GM21360 (cell line): ENCODE data around the gene HADHA.

Experiments
- ATAC-seq: cut with Tn5 transposase; IDR thresholded peaks from one replicate; pipeline ENCODE4 v1.9.1; 2021; ENCODE audit warnings: mild to moderate bottlenecking, moderate library complexity; ENCODE audit not compliant: unreplicated experiment

The HADHA gene

DNA sequence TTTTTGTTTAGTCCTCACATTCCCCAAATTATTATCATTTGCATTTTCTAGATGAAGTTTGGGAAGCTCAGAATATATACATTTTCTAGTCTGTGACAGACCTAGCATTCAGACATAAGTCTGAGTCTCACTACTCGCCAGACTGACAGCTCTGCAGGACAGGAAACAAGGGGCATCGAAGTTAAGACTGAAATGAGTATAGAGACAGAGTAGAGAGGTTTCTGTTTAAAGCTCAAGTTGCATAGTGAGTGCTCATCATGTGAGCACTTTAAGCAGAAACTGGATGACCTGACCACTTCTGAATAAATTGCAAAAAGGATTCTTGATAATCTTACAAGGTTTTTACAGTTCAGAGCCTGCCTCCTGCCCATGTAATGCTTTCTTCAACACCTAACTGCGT is 1.4 kb upstream of the HADHA start:
- ATAC-seq: peak; percentile 48

DNA sequence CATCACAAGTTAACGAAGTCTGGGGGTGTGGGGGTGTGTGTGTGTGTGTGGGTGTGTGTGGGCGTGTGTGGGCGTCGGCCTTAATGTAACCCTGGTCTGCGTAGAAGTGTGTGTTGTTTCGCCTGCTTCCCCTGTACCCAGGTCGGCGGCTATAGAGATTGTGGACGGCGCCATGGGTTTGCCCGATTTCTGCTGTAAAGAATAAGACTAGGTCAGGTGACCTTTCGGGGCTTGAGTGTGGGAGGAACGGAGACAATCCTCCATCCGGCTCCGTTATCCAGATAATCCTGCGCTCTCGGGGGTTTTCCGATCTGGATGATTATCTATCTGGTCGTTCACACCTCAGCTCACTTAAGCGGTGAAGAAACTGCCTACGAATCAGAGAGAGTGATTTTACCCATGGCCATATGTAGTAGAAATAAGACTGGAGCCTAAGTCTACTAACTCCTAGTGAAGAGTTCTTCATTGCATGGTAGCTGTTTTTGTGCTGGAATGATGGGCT is 850 bp upstream of the HADHA start:
- peak; percentile 20 for ATAC-seq

DNA sequence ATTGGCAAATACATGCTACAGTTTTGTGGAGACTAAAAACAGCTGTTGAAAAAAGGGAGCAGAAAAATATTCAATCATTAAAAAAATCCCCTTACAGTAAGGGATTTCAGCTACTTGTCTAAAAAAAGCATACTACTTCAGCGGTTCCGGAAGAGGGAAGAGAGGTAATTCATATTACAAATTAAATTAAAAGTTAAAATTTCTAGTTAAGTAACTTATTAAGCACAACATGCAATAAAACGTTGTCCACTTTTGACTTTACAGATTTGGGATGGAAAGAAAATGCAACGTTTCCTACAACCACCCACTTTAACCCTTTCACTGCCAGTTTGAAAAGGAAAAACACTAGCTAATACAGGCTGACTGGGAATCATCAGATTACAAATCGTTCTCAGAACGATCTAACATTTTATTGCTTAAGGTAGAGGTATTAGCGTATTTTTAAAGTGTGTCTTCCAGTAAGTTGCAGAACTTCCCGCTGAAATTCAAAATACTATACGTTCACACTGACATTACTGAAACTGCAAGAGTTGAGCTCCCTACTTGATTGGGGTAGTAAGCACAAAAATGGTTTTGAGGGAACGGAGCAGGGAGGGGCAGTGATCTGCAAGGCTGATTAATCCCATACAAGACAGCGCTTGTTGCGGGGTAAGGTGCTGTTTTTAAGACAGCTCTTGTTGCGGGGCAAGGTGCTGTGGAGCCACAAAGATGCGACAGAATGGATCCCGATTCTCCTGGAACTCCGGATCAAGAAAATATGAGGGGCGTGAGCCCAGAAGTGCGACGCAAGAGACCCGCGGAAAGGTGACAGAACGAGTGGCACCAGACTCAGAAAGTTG is 743 bp downstream of the HADHA start:
- ATAC-seq: no peak

DNA sequence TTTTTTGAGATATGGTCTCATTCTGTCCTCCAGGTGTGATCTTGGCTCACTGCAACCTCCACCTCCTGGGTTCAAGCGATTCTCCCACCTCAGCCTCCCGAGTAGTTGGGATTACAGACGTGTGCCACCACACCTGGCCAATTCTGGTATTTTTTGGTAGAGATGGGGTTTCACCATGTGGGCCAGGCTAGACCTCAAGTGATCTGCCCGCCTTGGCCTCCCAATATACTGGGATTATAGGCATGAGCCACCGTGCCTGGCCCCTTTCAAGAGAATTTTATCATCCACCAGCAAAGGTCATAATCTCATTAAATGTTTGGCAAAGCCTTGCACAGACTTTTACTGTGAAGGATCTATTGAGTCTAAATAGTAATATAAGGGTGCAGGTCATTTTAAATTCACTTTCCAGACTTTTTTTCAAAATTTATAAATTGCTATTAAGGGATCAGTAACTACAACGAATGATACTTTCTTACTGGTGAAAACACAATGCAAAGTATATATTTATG is 2.5 kb downstream of the HADHA start:
- no peak for ATAC-seq

DNA sequence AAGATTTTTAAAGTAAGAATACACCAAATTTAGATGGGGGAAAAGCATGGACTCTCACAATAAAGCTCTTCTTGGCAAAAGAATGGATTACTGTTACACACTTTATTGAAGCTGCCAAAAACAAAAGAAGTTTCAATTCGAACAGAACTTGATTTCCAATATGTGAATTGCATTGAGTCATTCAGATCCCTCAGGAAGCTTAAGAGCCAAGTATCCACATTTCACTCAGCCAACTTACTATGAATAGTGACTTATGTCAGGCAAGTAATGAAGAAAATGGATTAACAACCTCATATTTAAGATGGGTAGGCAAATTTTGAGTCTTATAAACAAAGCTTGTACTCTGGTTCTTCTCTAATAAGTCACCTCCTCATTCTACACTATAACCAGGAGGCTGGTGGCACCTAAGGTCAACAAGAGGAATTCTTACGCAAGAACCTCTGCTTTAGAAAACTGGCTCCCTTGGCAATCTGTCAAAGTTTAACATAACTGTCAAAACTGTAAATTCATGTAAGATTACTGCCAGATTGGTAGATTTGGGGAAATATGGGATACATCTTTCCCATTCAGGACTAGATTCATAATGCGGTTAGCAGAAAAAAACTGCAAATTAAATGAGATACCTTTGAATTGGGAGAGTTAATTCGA is 6.0 kb downstream of the HADHA start:
- no peak for ATAC-seq

DNA sequence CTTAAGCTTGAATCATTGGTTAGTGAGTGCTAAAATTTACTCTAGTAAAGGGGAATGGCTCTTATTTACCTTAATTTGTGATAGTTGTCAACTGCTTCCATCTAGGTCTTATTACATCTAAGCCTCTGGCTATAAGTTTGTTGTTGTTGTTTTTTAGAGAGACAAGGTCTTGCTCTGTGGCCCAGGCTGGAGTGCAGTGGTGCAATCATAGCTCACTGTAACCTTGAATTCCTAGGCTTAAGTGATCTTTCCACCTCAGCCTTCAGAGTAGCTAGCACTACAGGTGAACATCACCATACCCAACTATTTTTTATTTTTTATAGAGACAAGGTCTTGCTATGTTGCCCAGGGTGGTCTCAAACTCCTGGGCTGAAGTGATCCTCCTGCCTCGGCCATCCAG is 6.6 kb downstream of the HADHA start:
- ATAC-seq: no peak

DNA sequence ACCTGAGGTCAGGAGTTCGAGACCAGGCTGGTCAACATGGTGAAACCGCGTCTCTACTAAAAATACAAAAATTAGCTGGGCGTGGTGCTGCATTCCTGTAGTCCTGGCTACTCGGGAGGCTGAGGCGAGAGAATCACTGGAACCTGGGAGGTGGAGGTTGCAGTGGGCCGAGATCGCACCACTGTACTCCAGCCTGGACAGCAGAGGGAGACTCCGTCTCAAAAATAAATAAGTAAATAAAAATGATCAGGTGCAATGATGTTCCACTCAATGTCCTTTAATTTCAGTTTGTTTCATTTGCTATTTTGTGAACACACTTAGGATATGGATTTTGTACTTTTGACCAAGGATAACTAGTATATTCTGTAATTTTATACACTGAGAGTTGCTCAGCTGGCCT is 9.3 kb downstream of the HADHA start:
- no peak for ATAC-seq

DNA sequence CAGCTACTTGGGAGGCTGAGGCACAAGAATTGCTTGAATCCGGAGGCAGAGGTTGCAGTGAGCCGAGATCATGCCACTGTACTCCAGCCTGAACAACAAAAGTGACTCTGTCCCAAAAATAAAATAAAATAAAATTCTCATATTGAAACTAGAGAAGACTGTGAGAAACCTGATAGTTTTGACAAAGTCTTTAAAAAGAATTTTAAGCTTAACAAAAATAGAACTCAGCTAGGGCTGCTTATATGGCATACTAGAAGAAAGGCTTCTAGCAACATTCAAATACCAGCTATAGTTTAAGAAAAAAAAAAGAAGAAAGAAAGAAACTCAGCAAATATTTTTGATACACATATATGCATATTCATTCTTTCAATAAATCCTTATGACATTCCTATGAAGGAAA is 13.6 kb downstream of the HADHA start:
- no peak for ATAC-seq

DNA sequence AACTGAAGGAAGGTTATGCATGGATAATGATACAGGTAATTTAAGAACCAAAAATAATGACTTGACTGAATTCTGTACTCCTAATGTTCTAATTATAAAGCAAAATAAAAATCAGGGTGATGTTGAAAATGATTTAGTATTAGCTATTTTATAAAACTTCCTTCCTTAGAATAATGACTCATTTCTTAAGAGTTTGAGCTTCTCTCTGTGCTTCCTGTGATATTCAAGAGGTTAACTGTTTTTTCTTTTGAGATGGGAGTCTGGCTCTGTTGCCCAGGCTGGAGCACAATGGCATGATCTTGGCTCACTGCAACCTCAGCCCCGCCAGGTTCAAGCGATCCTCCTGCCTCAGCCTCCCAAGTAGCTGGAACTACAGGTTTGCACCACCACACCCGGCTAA is 14.8 kb downstream of the HADHA start:
- no peak for ATAC-seq

DNA sequence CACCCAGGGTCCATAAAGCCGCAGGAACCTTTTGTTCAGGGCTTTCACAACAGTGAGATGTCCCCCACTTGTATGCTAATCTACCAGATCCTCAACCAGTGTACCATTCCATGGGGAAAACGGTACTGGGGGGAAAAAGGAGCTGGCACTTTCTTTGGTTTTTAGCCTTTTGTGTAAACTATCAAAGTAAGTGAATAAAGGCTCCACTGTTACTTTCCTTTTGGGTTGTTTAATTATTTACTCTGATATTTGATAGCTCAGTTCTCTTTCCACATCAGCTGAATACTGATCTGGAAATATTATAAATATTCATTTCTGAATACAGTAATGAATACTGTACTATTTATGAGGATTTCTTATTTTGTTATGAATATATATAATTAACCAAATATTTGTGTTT is 20.3 kb downstream of the HADHA start:
- ATAC-seq: no peak

DNA sequence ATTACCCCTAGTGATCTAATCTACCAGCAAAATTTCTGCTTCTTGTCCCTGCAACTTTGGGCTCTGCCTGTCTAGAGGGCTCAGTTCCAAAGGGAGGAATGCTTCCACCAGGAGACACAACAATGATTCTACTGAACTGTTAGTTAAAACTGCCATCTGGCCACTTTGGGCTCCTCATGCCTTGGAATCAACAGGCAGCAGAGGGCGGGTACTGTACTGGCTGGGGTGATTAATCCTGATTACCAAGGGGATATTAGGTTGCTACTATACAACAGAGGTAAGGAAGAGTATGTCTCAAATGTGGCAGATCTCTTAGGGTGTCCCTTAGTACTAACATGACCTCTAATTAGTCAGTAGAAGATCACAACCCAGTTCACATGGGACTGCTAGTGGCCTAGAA is 21.4 kb downstream of the HADHA start:
- no peak for ATAC-seq

DNA sequence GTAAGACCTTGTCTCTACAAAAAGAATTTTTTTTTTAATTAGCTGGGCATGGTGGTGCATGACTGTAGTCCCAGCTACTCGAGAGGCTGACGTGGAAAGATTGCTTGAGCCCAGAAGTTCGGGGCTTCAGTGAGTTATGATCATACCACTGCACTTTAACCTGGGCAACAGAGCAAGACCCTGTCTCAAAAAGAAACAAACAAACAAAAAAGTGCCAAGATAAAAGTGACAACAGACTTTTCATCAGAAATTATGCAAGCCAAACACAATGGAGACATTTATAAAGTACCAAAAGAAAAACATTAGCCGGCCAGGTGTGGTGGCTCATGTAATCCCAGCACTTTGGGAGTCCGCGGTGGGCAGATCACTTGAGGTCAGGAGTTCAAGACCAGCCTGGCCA is 26.7 kb downstream of the HADHA start:
- ATAC-seq: no peak

DNA sequence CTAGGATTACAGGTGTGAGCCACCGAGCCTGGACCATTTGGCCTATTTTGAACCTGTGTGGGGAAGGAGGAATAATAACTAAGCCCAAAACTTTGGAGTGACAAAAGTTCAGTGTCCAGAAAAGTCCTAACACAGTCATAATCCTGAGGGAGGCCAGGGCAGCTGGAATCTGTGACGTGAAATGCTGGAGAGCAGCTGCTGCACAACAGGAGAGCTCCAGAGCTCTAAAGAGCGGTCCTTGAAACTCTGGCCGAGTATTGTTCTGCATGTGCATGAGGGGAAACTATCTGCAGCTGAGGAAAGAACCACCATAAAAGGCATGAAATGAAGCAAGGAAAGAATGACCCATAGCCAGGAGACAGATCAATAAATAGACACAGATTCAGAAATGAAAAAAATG is 27.8 kb downstream of the HADHA start:
- no peak for ATAC-seq

DNA sequence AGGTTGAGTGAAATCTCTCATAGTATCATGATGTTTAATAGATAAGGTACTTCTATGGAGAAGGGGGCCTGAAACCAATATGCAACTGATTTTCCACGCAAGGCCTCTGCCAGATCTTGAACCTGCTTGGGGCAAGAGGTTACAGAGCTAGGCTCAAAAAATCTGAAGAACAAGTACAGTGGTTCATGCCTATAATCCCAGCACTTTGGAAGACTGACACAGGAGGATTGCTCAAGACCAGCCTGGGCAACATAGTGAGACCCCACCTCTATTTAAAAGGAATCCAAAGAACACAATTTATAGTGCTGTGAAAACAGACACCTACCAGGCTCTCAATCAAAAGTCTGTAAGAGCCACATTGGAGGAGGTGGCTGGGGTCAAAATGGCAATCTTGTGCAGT is 28.6 kb downstream of the HADHA start:
- ATAC-seq: no peak

DNA sequence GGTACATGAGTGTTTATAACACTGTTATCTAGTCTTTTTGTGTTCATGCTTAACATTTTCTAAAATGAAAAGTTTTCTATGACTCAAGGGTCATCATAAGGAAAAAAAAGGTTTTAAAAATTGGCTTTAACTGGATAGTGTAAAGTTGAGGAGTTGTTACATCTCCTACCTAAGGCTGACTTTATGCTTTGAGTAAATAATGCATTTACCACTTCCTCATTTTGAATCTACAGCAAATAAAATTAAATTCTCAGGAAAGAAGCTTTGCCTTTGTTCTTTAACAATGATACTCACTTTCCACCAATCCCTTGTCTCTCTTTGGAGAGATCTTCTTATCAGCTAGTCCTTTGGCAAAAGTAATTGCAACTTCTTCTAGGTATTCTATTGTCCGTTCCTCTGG is 29.7 kb downstream of the HADHA start:
- no peak for ATAC-seq

DNA sequence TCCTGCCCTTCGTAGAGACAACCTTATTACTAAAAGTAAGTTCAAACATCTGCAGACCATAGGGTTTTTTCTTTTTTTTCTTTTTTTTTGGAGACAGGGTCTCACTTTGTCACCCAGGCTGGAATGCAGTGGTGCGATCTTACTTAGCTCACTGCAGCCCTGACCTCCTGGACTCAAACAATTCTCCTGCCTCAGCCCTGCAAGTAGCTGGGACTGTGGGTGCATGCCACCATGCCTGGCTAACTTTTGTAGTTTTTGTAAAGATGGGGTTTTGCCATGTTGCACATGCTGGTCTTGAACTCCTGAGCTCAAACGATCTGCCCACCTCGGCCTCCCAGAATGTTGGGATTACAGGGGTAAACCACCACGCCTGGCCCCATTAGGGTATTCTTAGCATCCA is 32.4 kb downstream of the HADHA start:
- ATAC-seq: no peak

DNA sequence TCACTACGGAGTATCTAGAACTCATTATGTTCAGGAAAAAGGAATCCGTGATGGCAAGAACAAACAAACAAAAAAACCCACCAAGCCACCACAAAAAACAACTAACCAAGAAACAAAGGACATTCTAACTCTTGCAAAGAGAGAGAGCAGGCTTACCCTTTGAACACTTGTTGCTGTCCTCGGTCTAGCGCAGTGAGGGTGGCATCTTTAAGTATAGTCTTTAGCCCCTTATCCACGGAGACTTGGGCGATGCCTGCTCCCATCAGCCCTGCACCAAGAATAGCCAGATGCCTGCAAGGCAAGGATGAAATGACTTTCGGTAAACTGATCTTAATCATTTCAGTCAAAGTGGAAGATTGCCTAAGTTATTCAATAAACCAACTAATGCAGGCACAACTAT is 40.5 kb downstream of the HADHA start:
- ATAC-seq: no peak

DNA sequence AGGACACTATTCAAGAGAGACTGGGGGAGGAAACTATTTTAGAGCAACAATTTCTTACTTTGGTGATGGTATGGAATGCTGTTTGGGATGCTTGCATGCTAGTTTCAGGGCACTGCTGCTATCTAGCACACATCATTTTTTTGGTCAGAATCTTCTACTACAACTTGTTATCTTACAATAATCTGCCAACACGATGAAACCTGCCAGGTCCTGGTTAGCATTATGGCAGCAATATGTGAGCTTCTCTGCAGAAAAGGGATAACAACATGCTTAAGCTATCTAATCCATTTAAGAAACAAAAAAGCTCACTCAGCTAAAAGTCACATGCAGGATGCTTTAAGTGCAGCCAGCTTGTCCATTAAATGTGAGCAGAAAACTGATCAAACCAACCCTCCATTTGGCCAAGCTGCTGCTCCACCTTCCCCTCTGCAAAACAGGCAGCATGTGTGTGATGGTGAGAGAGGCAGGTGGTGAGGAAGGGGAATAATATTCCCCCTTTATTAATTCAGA is 41.4 kb downstream of the HADHA start:
- ATAC-seq: no peak

DNA sequence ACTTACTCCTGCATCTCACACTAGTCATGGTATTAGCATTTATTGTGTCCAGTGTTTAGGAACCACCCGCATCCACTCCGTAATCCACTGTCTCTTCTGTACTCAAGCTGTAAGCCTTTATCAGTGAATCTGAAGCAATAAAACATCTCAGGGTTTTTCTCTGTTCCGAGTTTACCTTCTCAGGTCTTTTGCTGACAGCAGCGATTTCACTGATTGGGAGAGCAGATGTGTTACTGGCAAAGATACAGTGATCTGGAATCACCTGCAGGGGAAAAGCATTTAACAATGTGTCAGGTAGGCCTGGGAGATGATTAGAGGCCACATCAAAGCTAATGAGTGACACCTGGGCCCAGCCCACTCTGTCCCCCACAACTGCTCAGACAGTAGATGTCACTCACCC is 46.9 kb downstream of the HADHA start:
- ATAC-seq: no peak

DNA sequence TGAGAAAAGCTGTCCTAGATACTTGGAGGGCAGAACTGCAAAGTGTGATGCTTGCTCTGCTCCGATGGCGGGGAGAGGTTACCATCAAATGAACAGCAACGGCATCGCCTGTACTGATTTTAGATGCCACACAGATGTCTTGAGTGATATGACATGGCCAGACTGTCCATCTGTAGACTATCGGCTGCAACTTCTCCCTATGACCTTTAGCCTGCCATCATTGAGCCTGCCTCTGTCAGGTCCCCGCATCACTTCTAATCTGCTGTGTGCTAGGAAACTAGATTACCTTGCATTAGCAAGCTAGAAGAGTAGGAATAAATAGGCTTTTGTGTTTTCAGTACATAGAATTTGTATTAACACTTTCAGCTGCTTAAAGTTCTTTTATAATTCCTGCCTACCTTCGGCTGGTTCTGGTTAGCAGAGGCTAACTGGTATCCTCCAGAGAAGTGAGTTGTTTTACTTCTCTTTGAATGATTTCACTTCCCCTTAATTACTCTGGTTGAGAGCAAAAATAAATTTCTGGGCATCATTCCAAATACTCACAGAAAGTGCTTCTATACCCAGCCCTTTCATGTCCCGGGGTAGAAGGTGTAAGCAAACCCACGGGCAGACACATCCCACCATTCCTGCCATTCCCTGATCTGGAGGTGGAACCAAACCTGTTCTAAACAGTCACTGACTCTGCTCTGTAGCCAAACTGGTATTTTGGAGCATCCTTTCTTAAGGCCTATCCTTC is 47.6 kb downstream of the HADHA start:
- no peak for ATAC-seq
